Keratinocyte (primary cell): Measurements from ENCODE around the gene PPP1R14B. TPM values are rescaled to one million over a fixed set of nuclear protein-coding genes. Genes with fewer than 3 reads are reported as not detected.

Experiments
- DNase-seq: peaks from one replicate; pipeline ENCODE4 v3.0.0-alpha.2; 2011; ENCODE audit warnings: low read depth, missing footprints, low spot score
- FAIRE-seq: peaks from 2 replicates; lab custom pipeline; 2011; peaks lifted over from hg19 to GRCh38; lab: Jason Lieb, UNC
- H2AFZ ChIP-seq: 2 replicates; pipeline ENCODE4 v1.6.0; 2012; ENCODE audit warnings: low read length, control low read depth, inconsistent platforms; ENCODE audit not compliant: control insufficient read depth
- H3K27ac ChIP-seq: 2 replicates; pipeline ENCODE4 v1.5.1; 2011; ENCODE audit warnings: low read length; ENCODE audit not compliant: control insufficient read depth, insufficient read depth
- H3K27me3 ChIP-seq: 3 replicates; pipeline ENCODE4 v1.6.0; 2011; ENCODE audit warnings: low read length; ENCODE audit not compliant: control insufficient read depth, insufficient read depth; ENCODE audit errors: extremely low read depth
- H3K36me3 ChIP-seq, 2 experiments: 2 replicates in 1 of 2; 3 replicates in 1 of 2; pipeline ENCODE4 v1.5.1; 2011; ENCODE audit warnings: low read length in 2 of 2, mild to moderate bottlenecking in 1 of 2; ENCODE audit not compliant: control insufficient read depth in 2 of 2, insufficient read depth in 2 of 2; ENCODE audit errors: extremely low read depth in 1 of 2
- H3K4me1 ChIP-seq: 3 replicates; pipeline ENCODE4 v1.5.1; 2011; ENCODE audit warnings: low read length; ENCODE audit not compliant: control insufficient read depth, insufficient read depth; ENCODE audit errors: extremely low read depth
- H3K4me2 ChIP-seq: 3 replicates; pipeline ENCODE4 v1.6.0; 2011; ENCODE audit warnings: low read depth, low read length; ENCODE audit not compliant: control insufficient read depth, insufficient read depth; ENCODE audit errors: extremely low read depth
- H3K4me3 ChIP-seq, 3 experiments: fragments of 200-600 bp in 1 of 3; sonication (generic) in 1 of 3; 2 replicates in 2 of 3; 3 replicates in 1 of 3; pipeline ENCODE4 v1.5.1; 2011 to 2016; ENCODE audit warnings: low read length in 3 of 3, mild to moderate bottlenecking in 3 of 3, control low read depth in 2 of 3, inconsistent platforms in 1 of 3, low read depth in 1 of 3, mixed read lengths in 1 of 3, mixed run types in 1 of 3, moderate library complexity in 1 of 3; ENCODE audit not compliant: control insufficient read depth in 2 of 3, insufficient read depth in 2 of 3; ENCODE audit errors: extremely low read depth in 1 of 3
- H3K79me2 ChIP-seq: 2 replicates; pipeline ENCODE4 v1.6.0; 2012; ENCODE audit warnings: low read length; ENCODE audit not compliant: control insufficient read depth, insufficient read depth
- H3K9ac ChIP-seq: 3 replicates; pipeline ENCODE4 v1.6.0; 2011; ENCODE audit warnings: low read length; ENCODE audit not compliant: control insufficient read depth, insufficient read depth; ENCODE audit errors: extremely low read depth
- H3K9me1 ChIP-seq: 3 replicates; pipeline ENCODE4 v1.6.0; 2011; ENCODE audit warnings: low read length; ENCODE audit not compliant: control insufficient read depth, insufficient read depth; ENCODE audit errors: extremely low read depth
- H3K9me3 ChIP-seq: 2 replicates; pipeline ENCODE4 v1.5.1; 2012; ENCODE audit warnings: low read depth, low read length; ENCODE audit not compliant: control insufficient read depth
- H4K20me1 ChIP-seq: 3 replicates; pipeline ENCODE4 v1.6.0; 2011; ENCODE audit warnings: low read length; ENCODE audit not compliant: control insufficient read depth, insufficient read depth; ENCODE audit errors: extremely low read depth
- CTCF ChIP-seq, 3 experiments: IDR thresholded peaks in 1 of 3; conservative IDR thresholded peaks in 1 of 3; optimal IDR thresholded peaks in 1 of 3; 2 replicates in 2 of 3; 3 replicates in 1 of 3; pipeline versions ENCODE3 to v1.5.1; 2011; ENCODE audit warnings: low read length in 3 of 3, mild to moderate bottlenecking in 3 of 3, moderate library complexity in 2 of 3, control low read depth in 1 of 3, inconsistent platforms in 1 of 3; ENCODE audit not compliant: insufficient read depth in 2 of 3; ENCODE audit errors: extremely low read depth in 1 of 3
- EZH2 ChIP-seq: IDR thresholded peaks from one replicate; pipeline ENCODE4 v1.6.1; 2012; ENCODE audit warnings: inconsistent platforms, mild to moderate bottlenecking, low read length, moderate library complexity
- dilution Hi-C: fragments of 300-500 bp; cut with MboI; formaldehyde crosslinking; loops from one replicate; pipeline ENCODE4 v1.7.0; 2020; ENCODE audit warnings: low sequenced_read_pairs; ENCODE audit not compliant: extremely low pct_ligation_motif_present
- polyA plus RNA-seq, 5 experiments: library from polyadenylated mRNA; depleted of rRNA in 3 of 5; stranded (reverse) in 3 of 5; stranded (forward) in 1 of 5; unstranded in 1 of 5; fragments of >200 nt; gene quantifications; 1 replicate in 1 of 5; 2 replicates in 3 of 5; 3 replicates in 1 of 5; pipeline versions ENCODE4 v1.2.1 to v1.2.3, GENCODE V29; 2011 to 2012; ENCODE audit warnings: missing spikeins in 2 of 5, low read depth in 1 of 5, low replicate concordance in 1 of 5

The PPP1R14B gene
- polyA plus RNA-seq, 1 donor (not counting 4 experiments of a cell fraction or from before 2014, with no cell fraction given): 208 TPM

GRCh38 chr11:64216879-64217278 lies 29.9 kb downstream of the PPP1R14B start:
- no peak overlapping the region for H2AFZ ChIP-seq
- no peak for FAIRE-seq

GRCh38 chr11:64211181-64211872 lies 35.4 kb downstream of the PPP1R14B start:
- Histone ChIP-seq H3K27me3 (no peaks in the 10 kb centered on the region), H2AFZ (no peak overlapping the region), H3K27ac (no peak overlapping the region), H3K4me1 (no peaks in the 10 kb centered on the region), H3K9me3 (no peaks in the 10 kb centered on the region), H3K4me3 (no peak overlapping the region), H3K9me1 (no peaks in the 10 kb centered on the region), H3K79me2 (no peaks in the 10 kb centered on the region), H3K36me3 (peaks cover 2 to 17% of the 10 kb centered on the region in 2 experiments), H3K4me2 (no peak overlapping the region), H4K20me1 (no peaks in the 10 kb centered on the region), H3K9ac (no peak overlapping the region)
- DNase-seq (no peak), FAIRE-seq (no peak)
- no peak for TF ChIP-seq CTCF (optimal IDR thresholded peaks at IDR 0.05 in 1 of 3, IDR thresholded peaks at IDR 0.05 in 1 of 3, conservative IDR thresholded peaks at IDR 0.05 in 1 of 3; ENCODE audit: extremely low read depth in 1 of 3, insufficient read depth in 2 of 3, low read length in 3 of 3)
- TF ChIP-seq EZH2: no peak
- dilution Hi-C loops: no loop called here

More at GRCh38 chr11:64216879-64217278, 29.9 kb downstream of the PPP1R14B start:
- H3K27me3 ChIP-seq: no peaks in the 10 kb centered on the region
- H3K36me3 ChIP-seq: peaks cover 0 to 11% of the 10 kb centered on the region in 2 experiments
- H3K9ac ChIP-seq: no peak overlapping the region
- DNase-seq: no peak
- H4K20me1 ChIP-seq: no peaks in the 10 kb centered on the region
- H3K4me1 ChIP-seq: no peaks in the 10 kb centered on the region
- no peak overlapping the region for H3K4me3 ChIP-seq
- dilution Hi-C loops: no loop called here
- no peaks in the 10 kb centered on the region for H3K79me2 ChIP-seq
- no peak overlapping the region for H3K27ac ChIP-seq
- no peak overlapping the region for H3K4me2 ChIP-seq
- no peaks in the 10 kb centered on the region for H3K9me1 ChIP-seq
- H3K9me3 ChIP-seq: no peaks in the 10 kb centered on the region
- TF ChIP-seq CTCF (optimal IDR thresholded peaks at IDR 0.05 in 1 of 3, IDR thresholded peaks at IDR 0.05 in 1 of 3, conservative IDR thresholded peaks at IDR 0.05 in 1 of 3; ENCODE audit: extremely low read depth in 1 of 3, insufficient read depth in 2 of 3, low read length in 3 of 3) (no peak), EZH2 (no peak)
